Suprapubic skin (tissue), 4 donors: ENCODE results near the gene PCYOX1L. TPM values are rescaled to one million over a fixed set of nuclear protein-coding genes. Genes with fewer than 3 reads are reported as not detected.

Source experiments
- DNase-seq, 2 donors: peaks; one replicate each; pipeline ENCODE4 v3.0.0-alpha.2; 2019; ENCODE audit warnings: low spot score in 2 of 2
- H3K27ac ChIP-seq: fragments of 200-600 bp; sonication (generic); one replicate; pipeline ENCODE4 v1.5.1; 2019
- H3K27me3 ChIP-seq: fragments of 200-600 bp; sonication (generic); one replicate; pipeline ENCODE4 v1.5.1; 2019
- H3K36me3 ChIP-seq: fragments of 200-600 bp; sonication (generic); one replicate; pipeline ENCODE4 v1.5.1; 2019
- H3K4me1 ChIP-seq: fragments of 200-600 bp; sonication (generic); one replicate; pipeline ENCODE4 v1.5.1; 2019
- H3K4me3 ChIP-seq: fragments of 200-600 bp; sonication (generic); one replicate; pipeline ENCODE4 v1.5.1; 2019; ENCODE audit warnings: mild to moderate bottlenecking
- H3K9me3 ChIP-seq: fragments of 200-600 bp; sonication (generic); one replicate; pipeline ENCODE4 v1.5.1; 2019
- EP300 ChIP-seq: sonication (generic); formaldehyde crosslinking; IDR thresholded peaks from one replicate; pipeline ENCODE4 v1.6.1; 2017; ENCODE audit warnings: antibody characterized with exemption
- POLR2A ChIP-seq, 2 donors: fragments of 450-650 bp; IDR thresholded peaks; one replicate each; pipeline ENCODE4 v1.6.1; 2017; ENCODE audit warnings: antibody characterized with exemption in 2 of 2, mild to moderate bottlenecking in 2 of 2, moderate library complexity in 2 of 2
- POLR2AphosphoS5 ChIP-seq, 3 donors: sonication (generic); formaldehyde crosslinking; IDR thresholded peaks; one replicate each; pipeline ENCODE4 v1.6.1; 2017; ENCODE audit warnings: antibody characterized with exemption in 3 of 3
- WGBS: methylation state at CpG from one replicate; pipeline ENCODE4 v1.1.5; 2018; 5-methylcytosine and 5-hydroxymethylcytosine counted together
- total RNA-seq, 4 donors: library from RNA; depleted of rRNA; stranded (reverse); fragments of >200 nt; gene quantifications; one replicate each; pipeline ENCODE4 v1.1.0, GENCODE V29; 2016
- TF ChIP-seq, protein P1 (sequence below), 2 donors: fragments of 200-600 bp in 1 of 2; fragments of 450-650 bp in 1 of 2; sonication (generic) in 1 of 2; IDR thresholded peaks; one replicate each; pipeline ENCODE4 v1.5.1; 2016 to 2019; ENCODE audit warnings: antibody characterized with exemption in 2 of 2, mild to moderate bottlenecking in 1 of 2, moderate library complexity in 1 of 2

The PCYOX1L gene
- total RNA-seq, 4 donors from 2014 or later: 4.5 to 11.8 (median 5.8) TPM

DNA sequence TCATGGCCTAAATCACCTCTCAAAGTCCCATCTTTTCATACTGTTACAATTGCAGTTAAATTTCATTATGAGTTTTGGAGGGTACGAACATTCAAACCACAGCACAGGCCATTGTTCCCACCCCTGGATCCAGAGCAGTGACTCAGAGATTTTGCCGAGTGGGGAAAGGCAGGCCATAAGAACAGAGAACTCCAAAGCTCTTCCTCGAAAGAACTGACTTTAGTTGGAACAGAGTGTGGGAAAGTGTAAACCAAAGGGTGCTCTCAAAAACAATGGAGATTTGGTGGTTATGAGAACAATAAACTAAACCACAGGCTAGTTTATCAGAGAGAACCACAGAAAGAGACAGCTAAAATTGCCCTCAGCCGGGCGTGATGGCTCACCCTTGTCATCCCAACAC lies 32.0 kb upstream of the PCYOX1L start:
- H3K9me3 ChIP-seq: no peaks in the 10 kb centered on the region
- WGBS: 86% methylated on average over 5 of the region's 5 CpGs
- peaks cover 17% of the 10 kb centered on the region for H3K4me1 ChIP-seq
- H3K27ac ChIP-seq: no peak overlapping the region
- no peak for TF ChIP-seq EP300
- TF ChIP-seq, protein P1, sequence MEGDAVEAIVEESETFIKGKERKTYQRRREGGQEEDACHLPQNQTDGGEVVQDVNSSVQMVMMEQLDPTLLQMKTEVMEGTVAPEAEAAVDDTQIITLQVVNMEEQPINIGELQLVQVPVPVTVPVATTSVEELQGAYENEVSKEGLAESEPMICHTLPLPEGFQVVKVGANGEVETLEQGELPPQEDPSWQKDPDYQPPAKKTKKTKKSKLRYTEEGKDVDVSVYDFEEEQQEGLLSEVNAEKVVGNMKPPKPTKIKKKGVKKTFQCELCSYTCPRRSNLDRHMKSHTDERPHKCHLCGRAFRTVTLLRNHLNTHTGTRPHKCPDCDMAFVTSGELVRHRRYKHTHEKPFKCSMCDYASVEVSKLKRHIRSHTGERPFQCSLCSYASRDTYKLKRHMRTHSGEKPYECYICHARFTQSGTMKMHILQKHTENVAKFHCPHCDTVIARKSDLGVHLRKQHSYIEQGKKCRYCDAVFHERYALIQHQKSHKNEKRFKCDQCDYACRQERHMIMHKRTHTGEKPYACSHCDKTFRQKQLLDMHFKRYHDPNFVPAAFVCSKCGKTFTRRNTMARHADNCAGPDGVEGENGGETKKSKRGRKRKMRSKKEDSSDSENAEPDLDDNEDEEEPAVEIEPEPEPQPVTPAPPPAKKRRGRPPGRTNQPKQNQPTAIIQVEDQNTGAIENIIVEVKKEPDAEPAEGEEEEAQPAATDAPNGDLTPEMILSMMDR (IDR thresholded peaks at IDR 0.05): no peak
- no peak for DNase-seq
- H3K36me3 ChIP-seq: peaks cover 10% of the 10 kb centered on the region
- no peak overlapping the region for H3K4me3 ChIP-seq
- no peaks in the 10 kb centered on the region for H3K27me3 ChIP-seq

DNA sequence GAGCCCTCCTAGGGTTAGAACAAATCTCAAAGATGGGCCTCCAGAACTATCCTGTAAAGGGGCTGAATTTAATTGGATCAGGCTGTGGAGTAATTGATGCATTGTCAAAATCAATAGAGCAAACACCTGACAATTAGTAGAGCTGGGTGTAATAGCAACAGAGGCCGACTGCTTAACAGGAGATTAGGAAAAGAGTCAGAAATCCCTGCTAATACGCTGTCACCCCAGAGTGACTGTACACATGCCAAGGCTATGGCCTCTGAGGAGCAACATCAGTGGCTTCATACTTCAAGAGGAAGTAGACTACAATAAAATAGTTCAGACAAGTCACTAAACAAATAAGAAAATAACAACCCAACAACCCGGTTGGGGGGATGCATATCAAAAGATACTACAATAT lies 31.2 kb upstream of the PCYOX1L start:
- no peaks in the 10 kb centered on the region for H3K9me3 ChIP-seq
- TF ChIP-seq EP300 (no peak), POLR2AphosphoS5 (IDR thresholded peaks at IDR 0.05) (no peak), POLR2A (IDR thresholded peaks at IDR 0.05) (no peak)
- TF ChIP-seq, protein P1 (IDR thresholded peaks at IDR 0.05): no peak
- H3K27ac ChIP-seq: no peak overlapping the region
- H3K27me3 ChIP-seq: no peaks in the 10 kb centered on the region
- peaks cover 13% of the 10 kb centered on the region for H3K4me1 ChIP-seq
- no peak for DNase-seq
- WGBS: 82% methylated on average over 3 of the region's 3 CpGs
- H3K4me3 ChIP-seq: no peak overlapping the region
- H3K36me3 ChIP-seq: peaks cover 10% of the 10 kb centered on the region

DNA sequence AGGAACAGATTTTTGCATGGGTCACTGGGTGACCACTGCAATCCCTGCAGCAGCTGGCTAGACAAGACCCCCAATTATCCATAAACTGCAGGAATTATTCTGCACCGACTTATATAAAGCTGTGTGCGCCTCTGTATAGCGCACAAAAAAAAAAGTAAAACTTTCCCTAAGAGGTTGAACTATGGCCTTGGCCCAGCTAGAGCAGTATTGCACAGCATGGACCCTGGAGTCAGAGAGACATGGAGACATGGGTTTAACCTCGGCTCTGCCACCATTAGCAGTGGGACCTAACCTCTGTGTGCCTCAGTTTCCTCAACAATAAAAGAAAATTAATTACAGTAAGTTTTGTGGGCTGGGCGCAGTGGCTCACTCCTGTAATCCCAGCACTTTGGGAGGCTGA lies 29.7 kb upstream of the PCYOX1L start:
- Histone ChIP-seq H3K27ac (no peak overlapping the region), H3K4me3 (no peak overlapping the region), H3K9me3 (no peaks in the 10 kb centered on the region), H3K4me1 (peaks cover 10% of the 10 kb centered on the region), H3K36me3 (peaks cover 19% of the 10 kb centered on the region), H3K27me3 (no peaks in the 10 kb centered on the region)
- TF ChIP-seq POLR2AphosphoS5 (IDR thresholded peaks at IDR 0.05) (no peak), EP300 (no peak), POLR2A (IDR thresholded peaks at IDR 0.05) (no peak)
- TF ChIP-seq, protein P1 (IDR thresholded peaks at IDR 0.05): no peak
- no peak for DNase-seq
- WGBS: 94% methylated on average over 5 of the region's 5 CpGs

DNA sequence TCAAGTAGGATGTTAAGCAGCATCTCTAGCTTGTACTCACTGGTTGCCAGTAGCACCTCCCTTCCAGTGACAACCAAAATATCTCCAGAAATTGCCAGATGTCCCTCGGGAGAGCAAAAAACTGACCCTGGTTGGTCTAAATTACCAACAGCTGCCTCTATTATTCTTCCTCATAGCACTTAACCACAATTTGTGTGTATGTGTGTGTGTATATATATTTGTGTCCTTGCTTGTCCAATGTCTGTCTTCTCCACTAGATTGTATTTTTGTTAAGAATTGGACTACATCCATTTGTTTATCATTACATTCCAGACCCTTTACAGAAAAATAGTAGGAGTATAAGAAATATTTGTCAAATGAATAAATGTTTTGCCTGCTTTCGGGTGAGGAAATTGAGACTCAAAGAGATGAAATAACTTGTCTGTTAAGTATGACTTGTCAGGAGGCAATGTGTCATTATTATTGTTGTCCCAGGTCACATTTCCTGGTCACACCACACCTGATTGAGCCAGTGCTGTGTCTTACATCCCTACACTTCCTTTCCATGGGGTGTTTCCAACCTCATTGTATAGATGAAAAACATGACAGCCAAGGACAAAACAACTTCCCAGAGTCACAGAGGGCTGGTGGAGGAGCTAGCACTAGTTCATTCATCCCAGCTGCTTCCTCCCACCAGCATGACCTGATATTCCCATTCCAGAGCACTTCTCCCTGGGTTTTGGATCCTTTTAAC lies 24.0 kb upstream of the PCYOX1L start:
- H3K4me3 ChIP-seq: no peak overlapping the region
- no peaks in the 10 kb centered on the region for H3K27me3 ChIP-seq
- no peaks in the 10 kb centered on the region for H3K4me1 ChIP-seq
- no peak for DNase-seq
- TF ChIP-seq EP300 (no peak), POLR2AphosphoS5 (IDR thresholded peaks at IDR 0.05) (no peak), POLR2A (IDR thresholded peaks at IDR 0.05) (no peak)
- TF ChIP-seq, protein P1 (IDR thresholded peaks at IDR 0.05): no peak
- no peak overlapping the region for H3K27ac ChIP-seq
- no peaks in the 10 kb centered on the region for H3K9me3 ChIP-seq
- peaks cover 53% of the 10 kb centered on the region for H3K36me3 ChIP-seq
- WGBS: 82% methylated on average over 2 of the region's 2 CpGs

DNA sequence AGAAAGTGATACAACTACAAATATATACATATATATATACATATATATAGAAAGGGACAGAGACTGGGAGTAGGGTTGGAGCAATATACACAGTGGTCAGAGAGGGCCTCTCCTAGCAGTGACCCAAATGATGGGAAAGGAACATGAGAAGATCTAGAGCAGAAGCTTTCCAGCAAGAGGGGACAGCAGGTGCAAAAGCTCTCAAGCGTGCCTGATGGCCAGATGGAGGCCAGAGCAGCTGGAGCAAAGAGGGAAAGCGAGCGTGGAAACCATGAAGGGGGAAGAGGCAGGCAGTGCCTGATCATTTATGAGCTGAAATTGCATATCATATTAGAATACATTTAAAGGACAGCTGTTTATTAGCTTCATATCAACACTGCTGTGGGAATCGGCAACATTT lies 20.1 kb upstream of the PCYOX1L start:
- Histone ChIP-seq H3K9me3 (no peaks in the 10 kb centered on the region), H3K27ac (no peak overlapping the region), H3K36me3 (peaks cover 52% of the 10 kb centered on the region), H3K4me1 (no peaks in the 10 kb centered on the region), H3K27me3 (no peaks in the 10 kb centered on the region), H3K4me3 (no peak overlapping the region)
- no peak for DNase-seq
- WGBS: 86% methylated on average over 4 of the region's 4 CpGs
- TF ChIP-seq POLR2AphosphoS5 (IDR thresholded peaks at IDR 0.05): no peak
- no peak for TF ChIP-seq POLR2A (IDR thresholded peaks at IDR 0.05)
- no peak for TF ChIP-seq EP300
- TF ChIP-seq, protein P1 (IDR thresholded peaks at IDR 0.05): no peak
